ENCODE measurements around the gene NBPF1. TPM values are rescaled to one million over a fixed set of nuclear protein-coding genes. Genes with fewer than 3 reads are reported as not detected.
A peak's percentile ranks its signal among the peaks of the same experiment; 100 is the strongest.
"Not testable (repeated sequence)": the region's sequence is repeated elsewhere in the genome, so short reads cannot be mapped to it uniquely, and the experiment has no call there.

Gene NBPF1
- total RNA-seq, 1 donor from 2014 or later, result 100 TPM

GRCh38 chr1:16605213-16605525, 8.2 kb downstream of the NBPF1 start:
- Mint-ChIP-seq H3K9me3 (ENCODE audit: low read depth) (no peaks in the 10 kb centered on the region), H3K4me1 (ENCODE audit: low read depth) (no peaks in the 10 kb centered on the region), H3K27ac (no peak overlapping the region), H3K36me3 (ENCODE audit: insufficient read depth) (no peaks in the 10 kb centered on the region), H3K4me3 (ENCODE audit: low read depth) (no peak overlapping the region), H3K27me3 (no peaks in the 10 kb centered on the region)
- no peak for TF ChIP-seq CTCF (IDR thresholded peaks at IDR 0.05; ENCODE audit: unreplicated experiment)
- DNase-seq (ENCODE audit: low spot score, unreplicated experiment), result no peak

- not testable (repeated sequence) for DNase-seq (ENCODE audit: low spot score, unreplicated experiment); H3K4me1 Mint-ChIP-seq (ENCODE audit: low read depth); H3K36me3 Mint-ChIP-seq (ENCODE audit: insufficient read depth); H3K4me3 Mint-ChIP-seq (ENCODE audit: low read depth); H3K27me3 Mint-ChIP-seq; H3K27ac Mint-ChIP-seq; H3K9me3 Mint-ChIP-seq (ENCODE audit: low read depth)
Measured at GRCh38 chr1:16604514-16605212, 8.7 kb downstream of the NBPF1 start.

GRCh38 chr1:16603623-16604022, 9.7 kb downstream of the NBPF1 start:
- H3K9me3 Mint-ChIP-seq (ENCODE audit: low read depth); H3K27ac Mint-ChIP-seq; H3K36me3 Mint-ChIP-seq (ENCODE audit: insufficient read depth); H3K4me1 Mint-ChIP-seq (ENCODE audit: low read depth); DNase-seq (ENCODE audit: low spot score, unreplicated experiment); H3K27me3 Mint-ChIP-seq; H3K4me3 Mint-ChIP-seq (ENCODE audit: low read depth): not testable (repeated sequence)

GRCh38 chr1:16602336-16603011, 10.9 kb downstream of the NBPF1 start:
- H3K27ac Mint-ChIP-seq; H3K9me3 Mint-ChIP-seq (ENCODE audit: low read depth); H3K27me3 Mint-ChIP-seq; H3K36me3 Mint-ChIP-seq (ENCODE audit: insufficient read depth); H3K4me1 Mint-ChIP-seq (ENCODE audit: low read depth); H3K4me3 Mint-ChIP-seq (ENCODE audit: low read depth); DNase-seq (ENCODE audit: low spot score, unreplicated experiment): not testable (repeated sequence)

- not testable (repeated sequence) for H3K4me3 Mint-ChIP-seq (ENCODE audit: low read depth); H3K27ac Mint-ChIP-seq; H3K36me3 Mint-ChIP-seq (ENCODE audit: insufficient read depth); H3K27me3 Mint-ChIP-seq; H3K9me3 Mint-ChIP-seq (ENCODE audit: low read depth); H3K4me1 Mint-ChIP-seq (ENCODE audit: low read depth); DNase-seq (ENCODE audit: low spot score, unreplicated experiment)
Measured at GRCh38 chr1:16600855-16601786, 12.2 kb downstream of the NBPF1 start.

- not testable (repeated sequence) for H3K27ac Mint-ChIP-seq; H3K36me3 Mint-ChIP-seq (ENCODE audit: insufficient read depth); DNase-seq (ENCODE audit: low spot score, unreplicated experiment); H3K4me3 Mint-ChIP-seq (ENCODE audit: low read depth); H3K9me3 Mint-ChIP-seq (ENCODE audit: low read depth); H3K4me1 Mint-ChIP-seq (ENCODE audit: low read depth); H3K27me3 Mint-ChIP-seq
Measured at GRCh38 chr1:16599326-16599725, 14.0 kb downstream of the NBPF1 start.

- not testable (repeated sequence) for H3K27me3 Mint-ChIP-seq; H3K4me1 Mint-ChIP-seq (ENCODE audit: low read depth); H3K27ac Mint-ChIP-seq; H3K9me3 Mint-ChIP-seq (ENCODE audit: low read depth); H3K36me3 Mint-ChIP-seq (ENCODE audit: insufficient read depth); H3K4me3 Mint-ChIP-seq (ENCODE audit: low read depth); DNase-seq (ENCODE audit: low spot score, unreplicated experiment)
Measured at GRCh38 chr1:16595216-16595615, 18.1 kb downstream of the NBPF1 start.

- TF ChIP-seq CTCF (IDR thresholded peaks at IDR 0.05; ENCODE audit: unreplicated experiment), result peak; percentile 35
- H3K36me3 Mint-ChIP-seq (ENCODE audit: insufficient read depth); H3K4me1 Mint-ChIP-seq (ENCODE audit: low read depth); H3K27ac Mint-ChIP-seq; H3K27me3 Mint-ChIP-seq; H3K4me3 Mint-ChIP-seq (ENCODE audit: low read depth); H3K9me3 Mint-ChIP-seq (ENCODE audit: low read depth); DNase-seq (ENCODE audit: low spot score, unreplicated experiment): not testable (repeated sequence)
Measured at GRCh38 chr1:16591845-16592244, 21.5 kb downstream of the NBPF1 start.

GRCh38 chr1:16588081-16588480, 25.3 kb downstream of the NBPF1 start:
- DNase-seq (ENCODE audit: low spot score, unreplicated experiment); H3K27ac Mint-ChIP-seq; H3K9me3 Mint-ChIP-seq (ENCODE audit: low read depth); H3K4me1 Mint-ChIP-seq (ENCODE audit: low read depth); H3K27me3 Mint-ChIP-seq; H3K36me3 Mint-ChIP-seq (ENCODE audit: insufficient read depth); H3K4me3 Mint-ChIP-seq (ENCODE audit: low read depth): not testable (repeated sequence)

GRCh38 chr1:16587639-16588038, 25.7 kb downstream of the NBPF1 start:
- H3K9me3 Mint-ChIP-seq (ENCODE audit: low read depth); H3K36me3 Mint-ChIP-seq (ENCODE audit: insufficient read depth); H3K27ac Mint-ChIP-seq; H3K4me3 Mint-ChIP-seq (ENCODE audit: low read depth); DNase-seq (ENCODE audit: low spot score, unreplicated experiment); H3K4me1 Mint-ChIP-seq (ENCODE audit: low read depth); H3K27me3 Mint-ChIP-seq: not testable (repeated sequence)

GRCh38 chr1:16565324-16565723, 48.0 kb downstream of the NBPF1 start:
- not testable (repeated sequence) for H3K9me3 Mint-ChIP-seq (ENCODE audit: low read depth); DNase-seq (ENCODE audit: low spot score, unreplicated experiment); H3K27me3 Mint-ChIP-seq; H3K4me1 Mint-ChIP-seq (ENCODE audit: low read depth); H3K27ac Mint-ChIP-seq; H3K36me3 Mint-ChIP-seq (ENCODE audit: insufficient read depth); H3K4me3 Mint-ChIP-seq (ENCODE audit: low read depth)
